Stimulated activated CD8-positive, alpha-beta memory T cell treated with anti-CD3 and anti-CD28 coated beads, Interleukin-2, amount 100 ng/mL, for 1 hour (primary cell): Measurements from ENCODE around the gene LMNB1.

Source experiments
- DNase-seq, 2 donors: peaks; one replicate each; pipeline ENCODE4 v3.0.0-alpha.2; 2020; ENCODE audit warnings: low read depth in 2 of 2

Gene LMNB1

GRCh38 chr5:126855266-126855665 lies 78.3 kb downstream of the LMNB1 start:
- no peak for DNase-seq

GRCh38 chr5:126857472-126858410 lies 80.8 kb downstream of the LMNB1 start:
- DNase-seq: no peak

DNA sequence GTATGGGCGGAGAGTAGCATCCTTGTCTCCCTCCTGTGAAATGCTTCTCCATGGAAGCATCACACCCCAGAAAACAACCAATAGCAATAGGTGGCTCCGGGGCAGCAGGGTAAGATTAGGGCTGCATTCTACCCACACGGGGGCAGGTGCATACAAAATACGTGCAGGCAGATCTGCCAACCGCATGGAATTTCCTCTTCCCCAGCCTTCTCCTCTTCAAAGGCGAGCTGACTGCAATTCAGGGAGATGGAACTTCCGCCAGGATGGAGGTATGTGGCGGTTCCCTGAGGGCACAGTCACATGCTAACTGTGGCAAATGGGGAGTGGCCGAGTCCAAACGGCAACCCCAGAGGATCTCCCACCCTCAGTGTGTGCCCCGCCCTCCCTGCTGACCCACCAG lies 81.5 kb downstream of the LMNB1 start:
- no peak for DNase-seq

GRCh38 chr5:126863402-126863801 lies 86.5 kb downstream of the LMNB1 start:
- DNase-seq: no peak

GRCh38 chr5:126864042-126864688 lies 87.2 kb downstream of the LMNB1 start:
- DNase-seq: no peak

GRCh38 chr5:126865299-126865698 lies 88.4 kb downstream of the LMNB1 start:
- DNase-seq: no peak

- no peak for DNase-seq
Observed at GRCh38 chr5:126866851-126867636, 90.1 kb downstream of the LMNB1 start.

- DNase-seq: no peak
Observed at GRCh38 chr5:126868338-126869004, 91.5 kb downstream of the LMNB1 start.

GRCh38 chr5:126869005-126869451 lies 92.1 kb downstream of the LMNB1 start:
- no peak for DNase-seq

DNA sequence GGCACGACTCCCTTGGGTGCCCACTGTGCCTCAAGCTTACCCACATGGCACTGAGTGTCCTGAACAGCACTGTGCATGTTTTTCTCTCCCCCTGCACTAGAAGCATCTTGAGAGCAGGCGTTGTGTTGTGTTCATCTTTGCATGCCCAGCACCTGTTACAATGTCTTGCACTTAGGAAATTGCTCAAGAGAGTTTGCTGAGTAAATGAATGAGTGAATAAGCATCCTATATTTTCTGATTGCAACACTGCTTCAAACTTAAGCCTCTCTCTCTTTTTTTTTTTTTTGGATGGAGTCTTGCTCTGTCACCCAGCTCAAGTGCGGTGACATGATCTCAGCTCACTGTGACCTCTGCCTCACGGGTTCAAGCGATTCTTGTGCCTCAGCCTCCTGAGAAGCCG lies 94.5 kb downstream of the LMNB1 start:
- no peak for DNase-seq

- no peak for DNase-seq
Observed at GRCh38 chr5:126872561-126873354, 95.8 kb downstream of the LMNB1 start.

GRCh38 chr5:126875303-126875785 lies 98.4 kb downstream of the LMNB1 start:
- no peak for DNase-seq

DNA sequence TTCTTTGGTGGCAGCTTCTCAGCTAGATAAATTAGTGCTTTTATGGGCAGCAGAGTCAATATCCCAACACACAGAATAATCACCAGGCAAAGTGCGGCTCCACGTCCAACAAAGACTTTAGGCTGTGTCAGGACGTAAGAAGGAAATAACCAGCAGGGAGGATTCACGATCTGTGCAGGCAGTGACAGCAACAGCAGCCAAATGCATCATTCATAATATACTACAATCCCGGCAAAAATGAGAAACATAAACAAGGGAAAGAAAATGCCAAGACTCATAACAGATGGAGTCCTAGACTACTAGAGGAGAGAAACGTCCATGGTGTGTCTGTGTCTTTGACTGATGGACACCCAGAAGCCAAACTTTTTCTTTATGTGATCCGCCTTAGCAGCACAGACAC lies 100.7 kb downstream of the LMNB1 start:
- no peak for DNase-seq

- no peak for DNase-seq
Observed at GRCh38 chr5:126878085-126878484, 101.1 kb downstream of the LMNB1 start.

DNA sequence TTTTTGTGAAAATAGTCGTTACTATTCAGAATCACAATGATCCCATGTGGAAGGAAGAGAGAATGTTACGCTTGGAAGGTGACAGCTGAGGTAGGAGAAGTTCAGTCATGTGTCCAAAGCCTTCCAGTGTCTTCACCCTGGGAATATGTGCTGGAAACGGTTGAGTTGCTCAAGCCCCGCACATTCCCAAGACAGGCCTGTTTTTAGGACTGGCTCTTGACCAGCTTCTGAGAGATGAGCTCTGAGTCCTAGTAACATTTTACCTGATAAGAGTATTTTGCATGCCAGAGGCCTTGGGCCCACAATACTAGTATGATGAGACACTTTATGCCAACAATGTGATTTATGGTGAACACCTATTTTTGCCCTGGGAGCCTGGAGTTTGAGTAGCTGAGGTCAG lies 101.7 kb downstream of the LMNB1 start:
- DNase-seq: no peak

GRCh38 chr5:126881821-126882600 lies 105.1 kb downstream of the LMNB1 start:
- DNase-seq: no peak

DNA sequence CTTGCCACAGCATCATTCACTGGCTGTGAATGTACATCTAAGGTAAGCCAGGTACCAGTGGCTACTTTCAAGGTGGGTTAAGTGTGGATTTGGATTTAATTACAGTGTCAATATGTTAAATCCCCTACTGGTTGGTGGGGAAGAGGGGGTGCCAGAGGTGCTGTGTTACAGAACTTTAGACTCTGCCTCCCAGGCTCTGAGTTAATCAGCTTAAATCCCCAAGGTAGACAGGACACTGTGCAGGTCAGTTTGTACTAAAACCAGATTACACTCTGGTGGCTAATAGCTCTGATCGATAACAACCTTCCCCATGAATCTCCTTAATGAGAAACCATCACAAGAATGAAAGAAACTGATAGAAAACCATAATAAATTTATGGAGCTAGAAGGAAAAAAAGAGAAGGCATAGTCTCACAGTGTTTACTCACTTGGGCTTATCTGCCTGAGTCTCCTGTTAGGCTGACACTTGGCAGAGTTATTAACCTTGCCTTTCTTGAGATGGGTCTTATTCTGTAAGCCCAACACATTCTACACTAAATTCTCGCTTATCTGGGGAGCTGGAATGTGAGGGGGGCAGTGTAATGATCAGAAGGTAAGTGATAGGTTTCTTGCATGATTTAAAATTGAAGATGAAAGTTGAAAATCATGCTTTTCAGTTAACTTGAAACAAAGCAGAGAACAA lies 106.8 kb downstream of the LMNB1 start:
- DNase-seq: no peak

- DNase-seq: no peak
Observed at GRCh38 chr5:126884269-126884819, 107.4 kb downstream of the LMNB1 start.
